Astrocyte of the cerebellum (primary cell): ENCODE data around the gene ZNF148.

Source experiments
- DNase-seq: peaks from one replicate; pipeline ENCODE4 v3.0.0-alpha.2; 2011; ENCODE audit warnings: low read depth
- H3K4me3 ChIP-seq: 2 replicates; pipeline ENCODE4 v1.5.1; 2011; ENCODE audit warnings: mild to moderate bottlenecking, low read depth, low read length, moderate library complexity
- CTCF ChIP-seq: IDR thresholded peaks from 2 replicates; pipeline ENCODE4 v1.5.1; 2012; ENCODE audit warnings: low read length, low read depth, moderate library complexity, mild to moderate bottlenecking; ENCODE audit errors: missing control alignments
- in situ Hi-C: cut with HindIII; loops from 2 replicates; pipeline ENCODE4 v1.10.0; 2017; ENCODE audit warnings: low sequenced_read_pairs

The ZNF148 gene

GRCh38 chr3:125194061-125194848, 180.9 kb downstream of the ZNF148 start:
- no peak for DNase-seq
- H3K4me3 ChIP-seq, result no peak overlapping the region
- in situ Hi-C loops, result no loop called here
- TF ChIP-seq CTCF, result no peak

- H3K4me3 ChIP-seq, result no peak overlapping the region
- in situ Hi-C loops, result no loop called here
- no peak for DNase-seq
- TF ChIP-seq CTCF, result peak; percentile 6
Observed at GRCh38 chr3:125192190-125193035, 182.7 kb downstream of the ZNF148 start.

- no peak for TF ChIP-seq CTCF
- no peak overlapping the region for H3K4me3 ChIP-seq
- in situ Hi-C loops, result no loop called here
- DNase-seq, result no peak
Observed at GRCh38 chr3:125191730-125192129, 183.4 kb downstream of the ZNF148 start.

- no peak for TF ChIP-seq CTCF
- DNase-seq, result no peak
- H3K4me3 ChIP-seq, result no peak overlapping the region
- in situ Hi-C loops, result no loop called here
Observed at GRCh38 chr3:125191256-125191655, 183.9 kb downstream of the ZNF148 start.

- in situ Hi-C loops, result no loop called here
- TF ChIP-seq CTCF, result no peak
- no peak overlapping the region for H3K4me3 ChIP-seq
- no peak for DNase-seq
Observed at GRCh38 chr3:125190786-125191185, 184.3 kb downstream of the ZNF148 start.

- in situ Hi-C loops, result no loop called here
- no peak overlapping the region for H3K4me3 ChIP-seq
- no peak for DNase-seq
- no peak for TF ChIP-seq CTCF
Observed at GRCh38 chr3:125189378-125190165, 185.6 kb downstream of the ZNF148 start.
